Cardiac muscle cell (in vitro differentiated cells and primary cell): ENCODE results near the gene MAST4. TPM values are rescaled to one million over a fixed set of nuclear protein-coding genes. Genes with fewer than 3 reads are reported as not detected.
A peak's percentile ranks its signal among the peaks of the same experiment; 100 is the strongest.

Experiments
- DNase-seq, 2 donors: peaks; one replicate each; pipeline versions ENCODE4 v3.0.0 to v3.0.0-alpha.2; 2010 to 2017; ENCODE audit warnings: low read depth in 1 of 2, low spot score in 1 of 2
- H3K27ac ChIP-seq: fragments of 200-600 bp; sonication (generic); 2 replicates; pipeline ENCODE4 v1.5.1; 2016
- H3K27me3 ChIP-seq: fragments of 200-600 bp; sonication (generic); 2 replicates; pipeline ENCODE4 v1.6.0; 2016; ENCODE audit warnings: control low read depth
- H3K36me3 ChIP-seq: fragments of 200-600 bp; sonication (generic); 2 replicates; pipeline ENCODE4 v1.5.1; 2016; ENCODE audit warnings: control low read depth
- H3K4me1 ChIP-seq: fragments of 200-600 bp; sonication (generic); 2 replicates; pipeline ENCODE4 v1.8.1; 2017; ENCODE audit warnings: low read depth, mild to moderate bottlenecking, mixed run types
- H3K4me3 ChIP-seq: fragments of 200-600 bp; sonication (generic); 2 replicates; pipeline ENCODE4 v1.5.1; 2016; ENCODE audit warnings: mild to moderate bottlenecking
- H3K9me3 ChIP-seq: fragments of 200-600 bp; sonication (generic); 2 replicates; pipeline ENCODE4 v1.5.1; 2017; ENCODE audit warnings: low read depth, mild to moderate bottlenecking, control low read depth
- CTCF ChIP-seq: IDR thresholded peaks from 2 replicates; pipeline ENCODE4 v1.5.1; 2012; ENCODE audit warnings: low read depth, mild to moderate bottlenecking, low read length
- polyA plus RNA-seq: library from polyadenylated mRNA; unstranded; fragments of >200 nt; fragmentation: Nextera tagmentation; extraction: Ambion mirVana; gene quantifications from 2 replicates; pipeline ENCODE4 v1.2.1, GENCODE V29; 2016
- total RNA-seq: library from RNA; depleted of rRNA; stranded (reverse); fragments of >200 nt; gene quantifications from 2 replicates; pipeline ENCODE4 v1.2.3, GENCODE V29; 2016

MAST4 gene
- total and polyA plus RNA-seq, 2 experiments from 2014 or later = 33.1 to 58.0 TPM

- Histone ChIP-seq H3K36me3 (no peaks in the 10 kb centered on the region), H3K9me3 (no peaks in the 10 kb centered on the region), H3K4me1 (no peaks in the 10 kb centered on the region), H3K27ac (no peak overlapping the region), H3K4me3 (no peak overlapping the region), H3K27me3 (no peaks in the 10 kb centered on the region)
- no peak for TF ChIP-seq CTCF
- DNase-seq = peak in 1 of 2 donors; percentile 84
Measured at GRCh38 chr5:66710557-66711088, 114.4 kb downstream of the MAST4 start.

- Histone ChIP-seq H3K4me3 (no peak overlapping the region), H3K4me1 (no peaks in the 10 kb centered on the region), H3K36me3 (no peaks in the 10 kb centered on the region), H3K9me3 (no peaks in the 10 kb centered on the region), H3K27me3 (no peaks in the 10 kb centered on the region), H3K27ac (no peak overlapping the region)
- DNase-seq = peak in 1 of 2 donors; percentile 41
- no peak for TF ChIP-seq CTCF
Measured at GRCh38 chr5:66713998-66714397, 117.8 kb downstream of the MAST4 start.

GRCh38 chr5:66717455-66718373, 121.5 kb downstream of the MAST4 start:
- H3K4me1 ChIP-seq = no peaks in the 10 kb centered on the region
- DNase-seq = no peak
- H3K36me3 ChIP-seq = no peaks in the 10 kb centered on the region
- no peak for TF ChIP-seq CTCF
- H3K27ac ChIP-seq = no peak overlapping the region
- H3K9me3 ChIP-seq = no peaks in the 10 kb centered on the region
- H3K4me3 ChIP-seq = no peak overlapping the region
- no peaks in the 10 kb centered on the region for H3K27me3 ChIP-seq

GRCh38 chr5:66718374-66719002, 122.3 kb downstream of the MAST4 start:
- H3K4me3 ChIP-seq = no peak overlapping the region
- no peak overlapping the region for H3K27ac ChIP-seq
- H3K4me1 ChIP-seq = no peaks in the 10 kb centered on the region
- H3K27me3 ChIP-seq = no peaks in the 10 kb centered on the region
- no peaks in the 10 kb centered on the region for H3K36me3 ChIP-seq
- H3K9me3 ChIP-seq = no peaks in the 10 kb centered on the region
- DNase-seq = no peak
- no peak for TF ChIP-seq CTCF

- Histone ChIP-seq H3K4me1 (no peaks in the 10 kb centered on the region), H3K4me3 (no peak overlapping the region)
Measured at GRCh38 chr5:66720780-66721179, 124.6 kb downstream of the MAST4 start.

More at GRCh38 chr5:66720780-66721179, 124.6 kb downstream of the MAST4 start:
- no peaks in the 10 kb centered on the region for H3K27me3 ChIP-seq
- H3K36me3 ChIP-seq = no peaks in the 10 kb centered on the region
- H3K9me3 ChIP-seq = no peaks in the 10 kb centered on the region
- H3K27ac ChIP-seq = no peak overlapping the region
- DNase-seq = no peak
- TF ChIP-seq CTCF = no peak
